Measurements from ENCODE around the gene RERE.

DNA sequence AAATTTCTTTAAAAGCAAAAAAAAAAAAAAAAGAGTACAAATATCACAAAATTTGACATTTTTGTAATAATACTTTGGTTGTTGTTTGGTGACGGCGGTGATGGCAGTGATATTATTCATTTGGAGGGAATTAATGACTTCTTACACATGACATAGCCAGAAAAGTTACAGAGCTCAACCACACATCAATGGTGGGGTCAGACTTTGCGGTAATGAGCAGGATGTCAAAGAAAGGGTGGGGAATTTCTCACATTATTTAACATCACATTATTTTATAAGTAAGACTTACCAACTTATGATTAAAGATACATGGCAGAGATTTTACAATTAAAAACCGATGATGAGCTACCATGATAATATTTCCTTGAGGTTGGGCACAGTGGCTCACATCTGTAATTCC lies 248.2 kb downstream of the RERE start:
- no peak for TF ChIP-seq POLR2A (IDR thresholded peaks at IDR 0.05)
- TF ChIP-seq, protein P1, sequence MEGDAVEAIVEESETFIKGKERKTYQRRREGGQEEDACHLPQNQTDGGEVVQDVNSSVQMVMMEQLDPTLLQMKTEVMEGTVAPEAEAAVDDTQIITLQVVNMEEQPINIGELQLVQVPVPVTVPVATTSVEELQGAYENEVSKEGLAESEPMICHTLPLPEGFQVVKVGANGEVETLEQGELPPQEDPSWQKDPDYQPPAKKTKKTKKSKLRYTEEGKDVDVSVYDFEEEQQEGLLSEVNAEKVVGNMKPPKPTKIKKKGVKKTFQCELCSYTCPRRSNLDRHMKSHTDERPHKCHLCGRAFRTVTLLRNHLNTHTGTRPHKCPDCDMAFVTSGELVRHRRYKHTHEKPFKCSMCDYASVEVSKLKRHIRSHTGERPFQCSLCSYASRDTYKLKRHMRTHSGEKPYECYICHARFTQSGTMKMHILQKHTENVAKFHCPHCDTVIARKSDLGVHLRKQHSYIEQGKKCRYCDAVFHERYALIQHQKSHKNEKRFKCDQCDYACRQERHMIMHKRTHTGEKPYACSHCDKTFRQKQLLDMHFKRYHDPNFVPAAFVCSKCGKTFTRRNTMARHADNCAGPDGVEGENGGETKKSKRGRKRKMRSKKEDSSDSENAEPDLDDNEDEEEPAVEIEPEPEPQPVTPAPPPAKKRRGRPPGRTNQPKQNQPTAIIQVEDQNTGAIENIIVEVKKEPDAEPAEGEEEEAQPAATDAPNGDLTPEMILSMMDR (IDR thresholded peaks at IDR 0.05) = no peak

All from uterus (tissue), 2 donors.